Measurements from ENCODE around the gene RRP9. TPM values are rescaled to one million over a fixed set of nuclear protein-coding genes. Genes with fewer than 3 reads are reported as not detected.

The RRP9 gene
- total RNA-seq, 4 donors from 2014 or later = 7.1 to 29.5 (median 11.1) TPM

GRCh38 chr3:51974277-51974962 lies 32.7 kb upstream of the RRP9 start:
- H3K4me1 ChIP-seq = peaks cover 6 to 32% (median 23%) of the 10 kb centered on the region in 4 donors
- 4 to 5% methylated on average over 5 to 25 of the region's 30 CpGs for WGBS, 2 donors (ENCODE audit: low coverage in 1 of 2)
- H3K27me3 ChIP-seq = no peaks in the 10 kb centered on the region
- TF ChIP-seq CTCF (IDR thresholded peaks at IDR 0.05) = peak in 3 of 5 experiments; percentile 28 to 48 (median 38)
- TF ChIP-seq POLR2AphosphoS5 (IDR thresholded peaks at IDR 0.05) = no peak
- in situ Hi-C loops (cut with MboI; ENCODE audit: low pct_ligation_motif_present in 1 of 4, low pct_unique_long_range_greater_than_20kb in 1 of 4, low sequenced_read_pairs in 3 of 4) (no loop called here), intact Hi-C loops (cut with DNase I; ENCODE audit: low total_unique reads) (no loop called here)
- no peaks in the 10 kb centered on the region for H3K36me3 ChIP-seq
- peak overlapping the region; percentile 95 to 97 (median 96) for H3K27ac ChIP-seq
- peak overlapping the region; percentile 59 to 82 (median 62) for H3K4me3 ChIP-seq
- H3K9me3 ChIP-seq = no peaks in the 10 kb centered on the region
- DNase-seq = peak; percentile 46

- peaks cover 14 to 49% (median 41%) of the 10 kb centered on the region in 4 donors for H3K4me1 ChIP-seq
Observed at GRCh38 chr3:51971350-51971749, 29.6 kb upstream of the RRP9 start.

GRCh38 chr3:51970606-51971300 lies 29.0 kb upstream of the RRP9 start:
- H3K4me3 ChIP-seq = no peak overlapping the region
- 63% methylated on average over 6 of the region's 6 CpGs; no CpG with 5 or more reads in 1 of the 2 donors for WGBS, 2 donors (ENCODE audit: low coverage in 1 of 2)
- H3K9me3 ChIP-seq = no peaks in the 10 kb centered on the region
- H3K27me3 ChIP-seq = no peaks in the 10 kb centered on the region
- H3K4me1 ChIP-seq = peaks cover 14 to 52% (median 43%) of the 10 kb centered on the region in 4 donors
- no peak for TF ChIP-seq POLR2A (IDR thresholded peaks at IDR 0.05)
- no peak for TF ChIP-seq EP300 (IDR thresholded peaks at IDR 0.05; ENCODE audit: low read depth)
- no peak for TF ChIP-seq CTCF (IDR thresholded peaks at IDR 0.05)
- no peak for TF ChIP-seq POLR2AphosphoS5 (IDR thresholded peaks at IDR 0.05)
- peak; percentile 50 for DNase-seq
- no peak overlapping the region for H3K27ac ChIP-seq
- no peaks in the 10 kb centered on the region for H3K36me3 ChIP-seq
- intact Hi-C loops (cut with DNase I; ENCODE audit: low total_unique reads) = no loop called here
- in situ Hi-C loops (cut with MboI; ENCODE audit: low pct_ligation_motif_present in 1 of 4, low pct_unique_long_range_greater_than_20kb in 1 of 4, low sequenced_read_pairs in 3 of 4) = no loop called here

More at GRCh38 chr3:51971350-51971749, 29.6 kb upstream of the RRP9 start:
- intact Hi-C loops (cut with DNase I; ENCODE audit: low total_unique reads) (no loop called here), in situ Hi-C loops (cut with MboI; ENCODE audit: low pct_ligation_motif_present in 1 of 4, low pct_unique_long_range_greater_than_20kb in 1 of 4, low sequenced_read_pairs in 3 of 4) (no loop called here)
- Histone ChIP-seq H3K27me3 (no peaks in the 10 kb centered on the region), H3K4me3 (no peak overlapping the region), H3K36me3 (no peaks in the 10 kb centered on the region), H3K9me3 (no peaks in the 10 kb centered on the region), H3K27ac (no peak overlapping the region)
- WGBS, 2 donors (ENCODE audit: low coverage in 1 of 2) = 78 to 100% methylated on average over 1 to 2 of the region's 11 CpGs
- DNase-seq = no peak
- no peak for TF ChIP-seq POLR2AphosphoS5 (IDR thresholded peaks at IDR 0.05)
- TF ChIP-seq EP300 (IDR thresholded peaks at IDR 0.05; ENCODE audit: low read depth) = no peak
- no peak for TF ChIP-seq POLR2A (IDR thresholded peaks at IDR 0.05)
- no peak for TF ChIP-seq CTCF (IDR thresholded peaks at IDR 0.05)

GRCh38 chr3:51969841-51970240 lies 28.1 kb upstream of the RRP9 start:
- no peak for DNase-seq
- H3K36me3 ChIP-seq = no peaks in the 10 kb centered on the region
- intact Hi-C loops (cut with DNase I; ENCODE audit: low total_unique reads) (no loop called here), in situ Hi-C loops (cut with MboI; ENCODE audit: low pct_ligation_motif_present in 1 of 4, low pct_unique_long_range_greater_than_20kb in 1 of 4, low sequenced_read_pairs in 3 of 4) (no loop called here)
- no peak overlapping the region for H3K4me3 ChIP-seq
- WGBS, 2 donors (ENCODE audit: low coverage in 1 of 2) = 87% methylated on average over 4 of the region's 4 CpGs; no CpG with 5 or more reads in 1 of the 2 donors
- TF ChIP-seq POLR2AphosphoS5 (IDR thresholded peaks at IDR 0.05) = no peak
- TF ChIP-seq EP300 (IDR thresholded peaks at IDR 0.05; ENCODE audit: low read depth) = no peak
- no peak for TF ChIP-seq CTCF (IDR thresholded peaks at IDR 0.05)
- TF ChIP-seq POLR2A (IDR thresholded peaks at IDR 0.05) = no peak
- H3K27me3 ChIP-seq = no peaks in the 10 kb centered on the region
- peaks cover 14 to 50% (median 38%) of the 10 kb centered on the region in 4 donors for H3K4me1 ChIP-seq
- H3K9me3 ChIP-seq = no peaks in the 10 kb centered on the region
- H3K27ac ChIP-seq = no peak overlapping the region
